Activated CD4-positive, alpha-beta T cell treated with anti-CD3 and anti-CD28 coated beads, Interleukin-2, amount 10 ng/mL, durations not matched to agents 24 days and 14 days (primary cell): ENCODE data around the gene CYTH3. TPM values are rescaled to one million over a fixed set of nuclear protein-coding genes. Genes with fewer than 3 reads are reported as not detected.

Source experiments
- DNase-seq: peaks from one replicate; pipeline ENCODE4 v3.0.0; 2022
- H3K27ac Mint-ChIP-seq: one replicate; pipeline ENCODE4 v1.8.0; 2022; ENCODE audit warnings: mild to moderate bottlenecking, mixed read lengths
- H3K27me3 Mint-ChIP-seq: one replicate; pipeline ENCODE4 v1.8.0; 2022; ENCODE audit warnings: mixed read lengths
- H3K36me3 Mint-ChIP-seq: one replicate; pipeline ENCODE4 v1.8.0; 2022; ENCODE audit warnings: low read depth, mild to moderate bottlenecking, mixed read lengths
- H3K4me1 Mint-ChIP-seq: one replicate; pipeline ENCODE4 v1.8.0; 2021; ENCODE audit warnings: mixed read lengths
- H3K4me3 Mint-ChIP-seq: one replicate; pipeline ENCODE4 v1.8.0; 2022; ENCODE audit warnings: mild to moderate bottlenecking, moderate library complexity, mixed read lengths
- H3K9me3 Mint-ChIP-seq: one replicate; pipeline ENCODE4 v1.8.0; 2021; ENCODE audit warnings: mixed read lengths
- intact Hi-C: fragments of 100-400 bp; cut with micrococcal nuclease; formaldehyde crosslinking; loops from one replicate; pipeline ENCODE4 v1.15.1; 2023
- total RNA-seq: library from RNA; stranded (reverse); gene quantifications from 2 replicates; pipeline ENCODE4 v1.2.3, GENCODE V29; 2022

CYTH3 gene
- total RNA-seq, 1 donor from 2014 or later = 0.65 TPM

DNA sequence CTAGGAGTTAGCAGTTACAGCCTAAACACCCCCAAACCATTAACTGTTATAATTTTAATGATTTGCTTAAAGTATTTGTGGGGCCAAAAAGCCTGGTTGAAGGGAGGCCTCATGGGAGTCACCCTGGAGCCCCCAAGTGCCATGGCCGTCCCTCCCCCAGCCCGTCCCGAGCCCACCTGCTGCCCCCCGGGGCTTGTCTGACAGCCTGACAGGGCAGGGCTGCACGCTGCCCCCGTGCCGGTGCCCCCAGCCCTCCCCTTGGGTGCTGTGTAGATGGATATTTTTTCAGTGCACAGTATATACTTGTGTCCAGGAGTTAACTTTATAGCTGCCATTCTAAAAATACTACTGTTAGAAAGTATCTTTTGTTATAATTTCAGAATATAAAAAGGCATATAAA is 108.4 kb downstream of the CYTH3 start:
- no peak overlapping the region for H3K4me3 Mint-ChIP-seq
- H3K36me3 Mint-ChIP-seq = peaks cover 15% of the 10 kb centered on the region
- peaks cover 4% of the 10 kb centered on the region for H3K4me1 Mint-ChIP-seq
- H3K27ac Mint-ChIP-seq = no peak overlapping the region
- no peak for DNase-seq
- H3K9me3 Mint-ChIP-seq = no peaks in the 10 kb centered on the region
- no peaks in the 10 kb centered on the region for H3K27me3 Mint-ChIP-seq
- intact Hi-C loops = loop anchor here (10.0 kb wide), 1 partner anchor 161 kb away; no protein-coding TSS in a partner anchor

DNA sequence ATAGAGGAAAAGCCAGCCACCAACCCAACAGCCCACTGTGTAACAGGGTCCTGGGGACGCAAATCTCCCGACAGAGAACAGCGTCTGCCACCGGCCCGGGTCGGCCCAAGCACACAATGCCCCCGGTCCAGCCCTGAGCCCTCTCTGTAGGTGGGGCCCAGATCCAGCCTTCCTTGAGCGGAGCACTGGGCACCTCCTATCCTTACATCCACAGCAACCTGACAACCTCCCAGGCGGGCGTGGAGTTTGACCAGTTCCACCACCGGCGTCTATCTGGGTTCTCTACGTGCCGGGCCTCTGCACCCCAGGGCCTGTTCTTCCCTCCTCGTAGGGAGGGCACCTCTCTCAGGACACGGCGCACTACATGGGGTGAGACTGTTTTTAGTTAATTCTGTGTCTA is 109.0 kb downstream of the CYTH3 start:
- H3K27ac Mint-ChIP-seq = no peak overlapping the region
- DNase-seq = no peak
- peaks cover 4% of the 10 kb centered on the region for H3K4me1 Mint-ChIP-seq
- H3K36me3 Mint-ChIP-seq = peaks cover 19% of the 10 kb centered on the region
- H3K4me3 Mint-ChIP-seq = no peak overlapping the region
- no peaks in the 10 kb centered on the region for H3K27me3 Mint-ChIP-seq
- intact Hi-C loops = loop anchor here (10.0 kb wide), 1 partner anchor 161 kb away; no protein-coding TSS in a partner anchor
- no peaks in the 10 kb centered on the region for H3K9me3 Mint-ChIP-seq

DNA sequence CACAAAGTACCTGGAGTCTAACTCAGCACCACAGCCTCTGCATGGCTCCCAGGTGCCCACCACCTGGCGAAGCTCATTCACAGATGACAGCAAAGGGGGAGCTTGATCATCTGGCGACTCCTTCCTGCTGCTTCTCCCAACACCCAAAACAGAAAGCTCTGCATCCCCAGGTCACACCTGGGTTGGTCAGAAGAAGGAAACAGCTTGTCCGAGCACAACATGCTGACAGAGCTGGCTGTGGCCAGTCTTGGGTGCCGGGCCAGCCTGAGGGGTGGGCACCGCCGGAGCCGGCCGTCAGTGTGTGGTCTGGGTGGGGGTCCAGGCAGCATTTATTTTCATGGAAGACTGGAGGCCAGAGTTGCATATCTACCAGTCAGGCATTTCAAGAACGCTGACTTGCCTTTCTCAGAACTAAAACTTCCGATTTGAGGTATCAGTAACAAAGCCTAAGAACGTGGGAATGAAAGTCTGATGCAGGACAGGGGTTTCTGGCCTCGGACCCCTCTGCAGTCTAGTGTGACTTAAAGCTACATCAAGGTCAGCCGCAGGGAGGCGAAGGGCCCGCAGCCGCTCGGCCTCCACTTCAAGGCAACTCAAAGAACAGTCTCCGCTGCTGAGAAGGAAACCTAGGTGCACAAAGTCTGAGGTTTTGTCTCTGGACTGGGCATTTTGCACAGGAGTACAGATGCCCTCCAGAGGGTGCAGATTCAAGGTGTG is 109.6 kb downstream of the CYTH3 start:
- no peak for DNase-seq
- Mint-ChIP-seq H3K4me3 (no peak overlapping the region), H3K9me3 (no peaks in the 10 kb centered on the region), H3K27ac (no peak overlapping the region), H3K4me1 (peaks cover 4% of the 10 kb centered on the region), H3K36me3 (peaks cover 21% of the 10 kb centered on the region), H3K27me3 (no peaks in the 10 kb centered on the region)
- intact Hi-C loops = loop anchor here (10.0 kb wide), 1 partner anchor 162 kb away; no protein-coding TSS in a partner anchor

DNA sequence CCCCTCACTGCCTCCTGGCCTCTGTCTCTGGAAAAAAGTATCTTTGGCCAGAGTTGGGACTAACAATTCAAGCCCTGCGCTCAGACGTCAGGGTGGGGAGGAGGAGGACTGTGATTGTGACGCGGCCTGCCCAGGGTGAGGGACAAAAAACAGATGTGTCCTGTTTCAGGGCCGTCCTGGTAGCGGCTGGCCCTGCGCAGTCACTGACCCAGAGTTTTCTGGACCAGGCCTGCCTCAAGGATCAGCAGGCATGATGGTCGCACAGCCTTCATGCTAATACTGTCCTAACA is 110.1 kb downstream of the CYTH3 start:
- H3K4me3 Mint-ChIP-seq = no peak overlapping the region
- peaks cover 24% of the 10 kb centered on the region for H3K36me3 Mint-ChIP-seq
- no peak for DNase-seq
- H3K27me3 Mint-ChIP-seq = no peaks in the 10 kb centered on the region
- H3K9me3 Mint-ChIP-seq = no peaks in the 10 kb centered on the region
- intact Hi-C loops = loop anchor here (10.0 kb wide), 1 partner anchor 163 kb away; no protein-coding TSS in a partner anchor
- no peak overlapping the region for H3K27ac Mint-ChIP-seq
- H3K4me1 Mint-ChIP-seq = peaks cover 4% of the 10 kb centered on the region

DNA sequence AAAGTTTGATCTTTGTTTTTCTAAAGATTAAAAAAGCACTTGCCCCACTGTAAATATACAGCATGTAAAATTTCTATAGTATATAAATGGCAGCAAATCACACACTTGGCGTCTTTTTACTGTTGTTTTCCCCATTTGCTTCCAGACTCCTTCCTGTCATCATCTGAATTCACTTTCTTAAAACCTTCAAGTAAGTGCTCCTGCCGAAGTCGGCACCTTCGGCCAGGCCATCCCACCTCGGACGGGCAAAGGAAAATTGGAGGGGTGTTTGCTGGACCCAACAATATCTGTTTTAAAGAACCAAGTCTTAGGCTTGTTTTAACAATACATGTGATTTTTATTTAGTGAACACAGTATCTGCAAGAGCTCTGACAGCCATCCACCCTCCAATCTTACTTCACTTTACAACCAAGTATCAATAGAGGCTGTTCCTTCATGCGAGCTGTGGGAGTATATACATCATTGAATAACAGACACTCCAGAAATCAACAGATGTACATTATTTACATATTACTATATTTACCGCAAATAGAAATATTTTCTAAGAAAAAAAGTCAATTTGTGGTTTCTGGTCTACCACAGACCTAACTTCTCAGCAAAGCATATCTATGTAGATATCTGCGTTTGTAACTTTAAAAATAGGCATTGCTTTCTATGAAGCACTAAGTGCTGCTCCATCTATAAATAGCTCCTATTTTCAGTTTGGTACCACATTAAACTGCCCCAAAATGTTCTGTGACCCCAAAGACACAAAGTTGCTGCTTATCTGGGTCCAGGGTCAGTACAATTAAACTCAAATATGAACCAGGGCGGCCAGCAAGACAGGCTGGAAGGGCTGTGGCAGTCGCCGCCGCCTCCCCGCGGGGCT is 110.7 kb downstream of the CYTH3 start:
- H3K36me3 Mint-ChIP-seq = peaks cover 26% of the 10 kb centered on the region
- DNase-seq = no peak
- no peaks in the 10 kb centered on the region for H3K27me3 Mint-ChIP-seq
- H3K9me3 Mint-ChIP-seq = no peaks in the 10 kb centered on the region
- H3K27ac Mint-ChIP-seq = no peak overlapping the region
- H3K4me3 Mint-ChIP-seq = no peak overlapping the region
- peaks cover 4% of the 10 kb centered on the region for H3K4me1 Mint-ChIP-seq
- intact Hi-C loops = loop anchor here (10.0 kb wide), 1 partner anchor 163 kb away; no protein-coding TSS in a partner anchor

DNA sequence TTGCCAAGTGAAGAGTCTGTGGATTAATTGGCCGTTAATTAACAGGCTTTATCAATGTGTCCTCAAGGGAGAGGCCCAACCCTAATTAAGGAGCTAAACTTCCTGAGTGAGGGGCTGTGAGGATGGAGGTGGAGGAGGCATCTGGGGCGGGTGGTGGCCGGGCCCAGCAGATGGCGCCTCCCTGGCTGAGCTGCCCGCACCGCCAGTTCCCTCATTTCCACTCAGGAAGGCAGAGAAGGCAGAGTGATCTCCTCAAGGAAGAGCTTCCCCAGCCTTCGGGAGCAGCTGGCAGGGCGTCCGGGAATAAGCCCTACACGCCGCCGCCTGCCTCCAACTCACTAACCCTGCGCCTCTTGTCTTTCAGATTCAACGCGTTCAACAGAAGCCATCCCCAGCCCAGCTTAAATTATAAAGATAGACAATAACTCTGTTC is 112.2 kb downstream of the CYTH3 start:
- no peak overlapping the region for H3K27ac Mint-ChIP-seq
- no peaks in the 10 kb centered on the region for H3K9me3 Mint-ChIP-seq
- DNase-seq = no peak
- H3K4me3 Mint-ChIP-seq = no peak overlapping the region
- peaks cover 37% of the 10 kb centered on the region for H3K36me3 Mint-ChIP-seq
- H3K27me3 Mint-ChIP-seq = no peaks in the 10 kb centered on the region
- H3K4me1 Mint-ChIP-seq = peaks cover 4% of the 10 kb centered on the region
- intact Hi-C loops = loop anchor here (10.0 kb wide), 1 partner anchor 165 kb away; no protein-coding TSS in a partner anchor

DNA sequence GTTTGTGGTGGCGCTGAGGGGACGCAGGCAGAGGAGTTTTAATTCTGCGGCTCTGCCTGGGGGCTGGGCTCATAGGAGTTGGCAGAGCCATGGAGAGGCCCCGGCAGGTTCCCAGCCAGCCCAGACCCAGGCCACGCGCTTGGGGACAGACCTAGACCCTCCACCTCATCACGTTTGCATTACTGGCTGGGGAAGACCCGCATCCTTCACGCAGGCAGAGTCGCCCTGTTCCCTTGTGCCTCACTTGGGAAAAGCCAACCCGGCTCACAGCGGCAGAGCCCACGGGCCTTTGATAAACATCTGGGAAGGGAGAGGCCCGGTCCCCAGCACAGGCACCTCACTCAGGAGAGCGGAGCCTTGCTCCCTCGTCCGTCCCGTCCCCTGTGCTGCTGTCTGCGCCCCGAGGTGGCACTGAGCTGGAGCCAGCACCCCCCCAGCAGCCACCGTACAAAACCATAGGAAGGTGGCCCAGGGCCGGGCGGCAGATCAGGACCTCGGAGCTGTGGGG is 112.8 kb downstream of the CYTH3 start:
- peaks cover 42% of the 10 kb centered on the region for H3K36me3 Mint-ChIP-seq
- H3K27ac Mint-ChIP-seq = no peak overlapping the region
- H3K9me3 Mint-ChIP-seq = no peaks in the 10 kb centered on the region
- H3K27me3 Mint-ChIP-seq = no peaks in the 10 kb centered on the region
- no peak for DNase-seq
- no peak overlapping the region for H3K4me3 Mint-ChIP-seq
- H3K4me1 Mint-ChIP-seq = peaks cover 4% of the 10 kb centered on the region
- intact Hi-C loops = loop anchor here (10.0 kb wide), 1 partner anchor 165 kb away; no protein-coding TSS in a partner anchor

DNA sequence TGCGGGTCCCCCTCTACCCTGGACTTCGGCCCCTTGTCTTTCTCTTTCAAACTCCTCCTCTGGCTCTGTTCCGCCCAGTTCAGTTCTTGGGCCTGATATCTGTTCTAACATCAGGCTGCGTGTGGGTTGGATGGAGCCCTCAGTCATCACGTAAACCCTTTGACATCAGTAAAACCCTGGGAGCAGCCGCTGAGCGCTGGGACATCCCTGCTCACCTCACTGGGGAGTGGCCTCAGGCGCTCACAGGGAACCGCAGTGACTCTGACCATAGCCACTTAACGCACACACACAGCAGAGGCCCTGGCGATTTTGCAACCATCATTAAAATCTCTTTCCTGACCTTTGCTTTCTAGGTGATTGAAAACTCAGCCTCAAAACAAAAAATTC is 113.3 kb downstream of the CYTH3 start:
- Mint-ChIP-seq H3K27ac (no peak overlapping the region), H3K4me1 (peaks cover 4% of the 10 kb centered on the region), H3K27me3 (no peaks in the 10 kb centered on the region), H3K36me3 (peaks cover 42% of the 10 kb centered on the region), H3K4me3 (no peak overlapping the region), H3K9me3 (no peaks in the 10 kb centered on the region)
- intact Hi-C loops = no loop called here
- DNase-seq = no peak

DNA sequence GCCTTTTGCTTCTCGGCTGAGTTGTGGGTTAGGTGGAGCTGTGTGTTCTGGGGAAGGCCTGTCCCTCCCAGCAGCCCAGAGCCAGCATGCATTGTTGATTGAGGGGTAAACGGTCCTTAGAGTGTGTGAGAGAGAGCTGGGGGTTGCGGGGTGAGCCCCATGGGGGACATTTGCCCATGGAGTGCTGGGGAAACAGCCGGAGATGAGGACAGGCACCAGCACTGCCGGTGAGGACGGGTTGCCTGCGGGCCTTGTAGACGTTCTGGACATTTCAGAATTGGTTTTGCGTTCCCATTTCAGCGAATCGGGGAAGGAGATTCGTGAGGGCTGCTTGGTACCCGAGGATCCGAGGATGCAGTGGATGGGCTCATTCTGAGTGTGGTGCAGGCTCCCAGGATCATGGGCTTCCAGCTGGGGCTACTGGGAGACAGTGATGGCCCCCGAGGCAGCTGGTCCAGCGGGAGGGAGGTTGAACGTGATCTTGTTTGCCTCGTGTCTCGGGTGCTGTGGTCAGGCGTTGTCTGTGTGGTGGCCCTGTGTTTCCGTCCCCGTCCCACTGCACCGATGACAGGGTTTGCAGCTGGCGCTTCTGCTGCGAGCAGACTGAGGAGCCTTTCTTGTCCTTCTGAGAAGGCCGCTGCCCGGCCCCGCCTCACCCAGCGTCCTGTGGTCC is 113.9 kb downstream of the CYTH3 start:
- Mint-ChIP-seq H3K27ac (no peak overlapping the region), H3K9me3 (no peaks in the 10 kb centered on the region), H3K4me1 (peaks cover 4% of the 10 kb centered on the region), H3K4me3 (no peak overlapping the region), H3K36me3 (peaks cover 42% of the 10 kb centered on the region), H3K27me3 (no peaks in the 10 kb centered on the region)
- intact Hi-C loops = no loop called here
- DNase-seq = no peak

DNA sequence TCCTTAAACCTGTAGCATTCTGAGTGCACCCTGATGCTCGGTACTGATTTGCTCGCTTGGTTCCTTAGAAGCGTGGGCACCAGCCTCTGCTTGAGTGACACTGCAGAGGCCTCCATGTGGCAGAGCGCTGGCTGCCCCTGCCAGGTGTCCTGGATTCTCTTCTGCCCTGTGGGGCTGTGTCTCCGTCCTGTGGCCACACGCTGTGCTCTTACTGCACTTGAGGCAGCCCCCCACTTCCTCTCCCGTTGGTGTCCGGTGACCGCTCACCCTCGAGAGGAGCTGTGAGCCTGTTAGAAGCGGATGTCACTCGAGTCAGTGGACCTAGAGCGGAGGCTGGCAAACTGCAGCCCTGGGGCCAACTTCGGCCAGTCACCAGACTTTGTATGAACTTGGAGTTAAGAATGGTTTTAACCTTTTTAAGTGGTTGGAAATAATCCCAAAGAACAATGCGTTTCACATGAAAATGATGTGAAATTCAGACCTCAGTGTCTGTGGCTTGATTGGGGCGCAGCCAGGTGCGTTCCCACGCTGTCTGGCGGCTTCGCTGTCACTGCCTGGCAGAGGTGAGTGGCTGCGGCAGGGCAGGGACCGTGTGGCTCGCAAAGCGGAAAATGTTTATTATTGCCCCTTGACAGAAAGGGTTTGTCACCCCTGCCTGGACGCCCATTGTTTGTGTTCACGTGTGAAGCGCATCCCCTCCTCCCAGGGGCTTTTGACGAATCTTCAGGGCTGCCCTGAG is 114.6 kb downstream of the CYTH3 start:
- intact Hi-C loops = no loop called here
- no peak for DNase-seq
- H3K9me3 Mint-ChIP-seq = no peaks in the 10 kb centered on the region

DNA sequence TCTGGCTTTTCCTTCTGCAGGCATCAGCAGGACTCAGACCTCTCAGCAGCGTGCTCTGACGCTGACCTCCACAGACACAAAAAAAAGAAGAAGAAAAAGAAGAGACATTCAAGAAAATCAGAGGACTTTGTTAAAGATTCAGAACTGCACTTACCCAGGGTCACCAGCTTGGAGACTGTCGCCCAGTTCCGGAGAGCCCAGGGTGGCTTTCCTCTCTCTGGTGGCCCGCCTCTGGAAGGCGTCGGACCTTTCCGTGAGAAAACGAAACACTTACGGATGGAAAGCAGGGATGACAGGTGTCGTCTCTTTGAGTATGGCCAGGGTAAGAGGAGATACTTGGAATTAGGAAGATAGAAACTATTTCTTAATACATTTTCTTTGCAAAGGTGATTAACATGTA is 115.7 kb downstream of the CYTH3 start:
- Mint-ChIP-seq H3K27ac (no peak overlapping the region), H3K27me3 (no peaks in the 10 kb centered on the region), H3K9me3 (no peaks in the 10 kb centered on the region), H3K4me1 (peaks cover 3% of the 10 kb centered on the region), H3K4me3 (no peak overlapping the region), H3K36me3 (peaks cover 48% of the 10 kb centered on the region)
- DNase-seq = no peak
- intact Hi-C loops = no loop called here

More for the DNA sequence above, 114.6 kb downstream of the CYTH3 start:
- peaks cover 45% of the 10 kb centered on the region for H3K36me3 Mint-ChIP-seq
- H3K27me3 Mint-ChIP-seq = no peaks in the 10 kb centered on the region
- peaks cover 4% of the 10 kb centered on the region for H3K4me1 Mint-ChIP-seq
- no peak overlapping the region for H3K4me3 Mint-ChIP-seq
- no peak overlapping the region for H3K27ac Mint-ChIP-seq

DNA sequence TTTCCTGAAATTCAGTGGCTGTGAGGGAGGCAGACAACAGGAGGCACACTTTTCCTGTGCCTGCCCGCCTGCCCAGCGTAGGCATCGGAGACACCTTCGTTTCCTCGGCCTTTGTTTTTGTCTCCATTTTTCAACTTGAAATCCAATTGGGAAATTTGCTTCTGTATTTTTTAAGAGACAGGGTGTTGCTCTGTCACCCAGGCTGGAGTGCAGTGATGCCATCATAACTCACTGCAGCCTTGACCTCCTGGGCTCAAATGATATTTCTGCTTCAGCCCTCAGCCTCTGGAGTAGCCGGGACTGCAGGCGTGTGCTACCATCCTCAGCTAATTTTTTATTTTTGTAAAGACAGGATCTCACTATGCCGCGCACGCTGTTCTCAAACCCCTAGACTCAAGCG is 116.8 kb downstream of the CYTH3 start:
- peaks cover 48% of the 10 kb centered on the region for H3K36me3 Mint-ChIP-seq
- intact Hi-C loops = no loop called here
- H3K9me3 Mint-ChIP-seq = no peaks in the 10 kb centered on the region
- H3K27me3 Mint-ChIP-seq = no peaks in the 10 kb centered on the region
- H3K27ac Mint-ChIP-seq = no peak overlapping the region
- no peaks in the 10 kb centered on the region for H3K4me1 Mint-ChIP-seq
- no peak overlapping the region for H3K4me3 Mint-ChIP-seq
- DNase-seq = no peak
